IPS DF 4.7 (cell line): ENCODE measurements around the gene TNFSF10.

Experiments
- DNase-seq: peaks from one replicate; pipeline ENCODE4 v3.0.0-alpha.2; 2013; ENCODE audit warnings: low spot score; ENCODE audit errors: extremely low read depth

The TNFSF10 gene

DNA sequence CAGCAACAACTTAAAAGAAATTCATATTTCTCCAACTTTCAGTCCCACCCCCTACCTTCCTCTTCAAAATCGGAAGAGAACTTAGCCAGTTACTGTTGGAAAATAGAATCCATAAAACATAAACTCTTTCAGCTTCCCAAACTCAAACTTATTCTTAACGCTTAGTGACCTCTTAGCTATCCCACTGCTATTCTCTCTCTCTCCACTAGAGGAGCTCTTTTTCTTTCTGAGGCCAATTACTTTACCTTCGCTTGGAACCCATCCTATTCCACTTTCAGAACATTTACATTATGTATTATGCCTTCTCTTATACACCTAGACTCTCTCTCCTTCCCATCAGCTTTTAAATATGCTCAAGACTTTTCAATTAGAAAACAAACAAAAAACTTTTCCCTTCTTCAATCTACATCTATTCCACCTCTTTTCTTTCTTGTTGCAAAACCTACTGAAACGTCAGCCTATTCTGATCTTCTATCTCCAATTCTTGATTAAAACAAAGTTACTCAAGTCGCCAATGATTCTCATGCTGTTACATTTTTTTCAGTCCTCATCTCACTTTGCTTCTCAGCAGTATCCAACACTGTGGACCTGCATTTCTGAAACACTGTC lies 61.6 kb downstream of the TNFSF10 start:
- no peak for DNase-seq

DNA sequence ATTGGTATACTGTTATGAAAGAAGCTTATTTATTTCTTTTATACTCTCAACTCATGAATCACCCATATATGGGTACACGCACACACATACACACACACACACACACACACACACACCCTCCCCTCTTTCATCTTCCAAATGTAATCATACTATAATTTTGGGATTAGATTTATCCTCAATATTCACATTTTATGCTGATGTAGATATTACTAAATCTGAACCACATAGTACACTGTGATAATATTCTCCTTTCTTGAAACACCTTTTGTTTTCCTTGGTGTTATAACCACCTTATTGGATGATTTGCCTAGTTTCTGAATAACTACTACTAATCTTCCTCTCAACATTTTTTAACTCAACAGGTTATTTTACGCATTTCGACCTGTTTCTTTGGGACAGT lies 66.8 kb downstream of the TNFSF10 start:
- DNase-seq, result no peak
